ENCODE data around the gene OCA2.

- TF ChIP-seq POLR2A (IDR thresholded peaks at IDR 0.05; ENCODE audit: low read depth) = no peak
- TF ChIP-seq CTCF (IDR thresholded peaks at IDR 0.05) = no peak
- TF ChIP-seq POLR2AphosphoS5 (IDR thresholded peaks at IDR 0.05) = no peak
- TF ChIP-seq EP300 (IDR thresholded peaks at IDR 0.05) = no peak
These were observed 233.7 kb downstream of the OCA2 start for GRCh38 chr15:27865323-27865922.
